ENCODE measurements around the gene RASSF5. TPM values are rescaled to one million over a fixed set of nuclear protein-coding genes. Genes with fewer than 3 reads are reported as not detected.

The RASSF5 gene

GRCh38 chr1:206637605-206638004, 130.3 kb downstream of the RASSF5 start:
- Histone ChIP-seq H2BK15ac (replicated peaks; ENCODE audit: low read depth) (no peak overlapping the region), H3K4me2 (ENCODE audit: low read length) (no peak overlapping the region), H3K4ac (ENCODE audit: low read depth, low read length) (no peak overlapping the region), H3K79me1 (ENCODE audit: low read length) (no peaks in the 10 kb centered on the region), H2AK5ac (ENCODE audit: low read length) (no peak overlapping the region), H3K27ac (ENCODE audit: low read depth, low read length) (no peak overlapping the region), H3K4me3 (ENCODE audit: low read length) (no peak overlapping the region), H4K8ac (ENCODE audit: low read depth, low read length) (no peak overlapping the region), H3K9ac (ENCODE audit: low read length) (no peak overlapping the region), H2BK5ac (ENCODE audit: low read length) (no peak overlapping the region), H3K56ac (ENCODE audit: low read length) (no peak overlapping the region), H3K27me3 (ENCODE audit: insufficient read depth, low read length, poor library complexity) (no peaks in the 10 kb centered on the region), H3K4me1 (ENCODE audit: control insufficient read depth, low read depth, low read length) (peaks cover 6% of the 10 kb centered on the region), H3K36me3 (ENCODE audit: control insufficient read depth, insufficient read depth, low read length) (no peaks in the 10 kb centered on the region), H4K5ac (ENCODE audit: low read length) (no peak overlapping the region), H3K79me2 (ENCODE audit: control insufficient read depth, insufficient read depth, low read length) (no peaks in the 10 kb centered on the region), H3K18ac (ENCODE audit: low read length) (no peak overlapping the region), H3K23ac (ENCODE audit: low read length) (no peak overlapping the region), H2BK120ac (ENCODE audit: low read depth, low read length) (no peak overlapping the region)
- DNase-seq, result no peak

Small RNA genes within 50 kb of the gene (small RNA-seq; reads per million reads assigned to genes)
- gene MIR6769B (ENCODE audit: insufficient read depth), result not detected

Measured in mesendoderm (in vitro differentiated cells).